H1 (cell line): ENCODE results near the gene KCNAB3. TPM values are rescaled to one million over a fixed set of nuclear protein-coding genes. Genes with fewer than 3 reads are reported as not detected.

Experiments
- CBX5 ChIP-seq: fragments of 300-800, 300-1000 bp; sonication (generic); IDR thresholded peaks from 2 replicates; pipeline ENCODE4 v1.7.1; 2016; ENCODE audit warnings: antibody characterized with exemption, low read length, low read depth
- CEBPB ChIP-seq: IDR thresholded peaks from 2 replicates; pipeline ENCODE4 v1.6.1; 2012; ENCODE audit warnings: low read depth, low read length
- SIN3A ChIP-seq, 2 experiments: IDR thresholded peaks in 1 of 2; conservative IDR thresholded peaks in 1 of 2; 2 replicates each; pipeline ENCODE4 v1.6.1; 2011 to 2012; ENCODE audit warnings: low read length in 2 of 2, improper control_type of control experiment in 1 of 2, low read depth in 1 of 2, mild to moderate bottlenecking in 1 of 2
- SIRT6 ChIP-seq: IDR thresholded peaks from one replicate; pipeline ENCODE4 v1.7.1; 2012; ENCODE audit warnings: low read length, inconsistent platforms
- SRF ChIP-seq: IDR thresholded peaks from 2 replicates; pipeline ENCODE4 v1.6.1; 2011; ENCODE audit warnings: mild to moderate bottlenecking, low read depth, low read length, moderate library complexity
- polyA plus RNA-seq, 7 experiments: library from polyadenylated mRNA; depleted of rRNA in 3 of 7; stranded (reverse) in 5 of 7; unstranded in 2 of 7; fragments of >200 nt in 5 of 7; fragments of 200-250 nt in 2 of 7; gene quantifications; 1 replicate in 5 of 7; 2 replicates in 1 of 7; 4 replicates in 1 of 7; pipeline versions ENCODE4 v1.2.1 to v1.2.3, GENCODE V29; 2011 to 2013; ENCODE audit warnings: missing spikeins in 2 of 7, mixed read lengths in 2 of 7
- total RNA-seq: library from RNA; stranded (reverse); fragmentation: NEBNext Ultra II Directional; extraction: Animal tissue kit (Norgen Biotek cat#: 25700); gene quantifications from 2 replicates; pipeline ENCODE4 v1.2.1, GENCODE V29; 2021
- TF ChIP-seq, protein P1 (sequence below): IDR thresholded peaks from 2 replicates; pipeline ENCODE4 v1.6.1; 2012; ENCODE audit warnings: low read length, inconsistent platforms
- TF ChIP-seq, protein P2 (sequence below): fragments of 300-600 bp; sonication (generic); IDR thresholded peaks from 2 replicates; pipeline ENCODE4 v1.7.1; 2012; ENCODE audit warnings: low read length, moderate library complexity, mild to moderate bottlenecking, inconsistent platforms; ENCODE audit not compliant: insufficient replicate concordance

Gene KCNAB3
- total and polyA plus RNA-seq, 2 of the 8 experiments (the other 6 are each of a cell fraction or from before 2014, with no cell fraction given), result 1.7 to 2.4 TPM

- TF ChIP-seq, protein P1, sequence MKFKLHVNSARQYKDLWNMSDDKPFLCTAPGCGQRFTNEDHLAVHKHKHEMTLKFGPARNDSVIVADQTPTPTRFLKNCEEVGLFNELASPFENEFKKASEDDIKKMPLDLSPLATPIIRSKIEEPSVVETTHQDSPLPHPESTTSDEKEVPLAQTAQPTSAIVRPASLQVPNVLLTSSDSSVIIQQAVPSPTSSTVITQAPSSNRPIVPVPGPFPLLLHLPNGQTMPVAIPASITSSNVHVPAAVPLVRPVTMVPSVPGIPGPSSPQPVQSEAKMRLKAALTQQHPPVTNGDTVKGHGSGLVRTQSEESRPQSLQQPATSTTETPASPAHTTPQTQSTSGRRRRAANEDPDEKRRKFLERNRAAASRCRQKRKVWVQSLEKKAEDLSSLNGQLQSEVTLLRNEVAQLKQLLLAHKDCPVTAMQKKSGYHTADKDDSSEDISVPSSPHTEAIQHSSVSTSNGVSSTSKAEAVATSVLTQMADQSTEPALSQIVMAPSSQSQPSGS, result peak; percentile 83; the same call in 1 of the 2 replicates
- TF ChIP-seq SIN3A (conservative IDR thresholded peaks at IDR 0.05 in 1 of 2, IDR thresholded peaks at IDR 0.05 in 1 of 2; ENCODE audit: low read depth in 1 of 2, low read length in 2 of 2), result peak in 1 of 2 experiments; percentile 56; a peak in 2 of 4 replicates
- TF ChIP-seq CBX5, result no peak
- TF ChIP-seq, protein P2, sequence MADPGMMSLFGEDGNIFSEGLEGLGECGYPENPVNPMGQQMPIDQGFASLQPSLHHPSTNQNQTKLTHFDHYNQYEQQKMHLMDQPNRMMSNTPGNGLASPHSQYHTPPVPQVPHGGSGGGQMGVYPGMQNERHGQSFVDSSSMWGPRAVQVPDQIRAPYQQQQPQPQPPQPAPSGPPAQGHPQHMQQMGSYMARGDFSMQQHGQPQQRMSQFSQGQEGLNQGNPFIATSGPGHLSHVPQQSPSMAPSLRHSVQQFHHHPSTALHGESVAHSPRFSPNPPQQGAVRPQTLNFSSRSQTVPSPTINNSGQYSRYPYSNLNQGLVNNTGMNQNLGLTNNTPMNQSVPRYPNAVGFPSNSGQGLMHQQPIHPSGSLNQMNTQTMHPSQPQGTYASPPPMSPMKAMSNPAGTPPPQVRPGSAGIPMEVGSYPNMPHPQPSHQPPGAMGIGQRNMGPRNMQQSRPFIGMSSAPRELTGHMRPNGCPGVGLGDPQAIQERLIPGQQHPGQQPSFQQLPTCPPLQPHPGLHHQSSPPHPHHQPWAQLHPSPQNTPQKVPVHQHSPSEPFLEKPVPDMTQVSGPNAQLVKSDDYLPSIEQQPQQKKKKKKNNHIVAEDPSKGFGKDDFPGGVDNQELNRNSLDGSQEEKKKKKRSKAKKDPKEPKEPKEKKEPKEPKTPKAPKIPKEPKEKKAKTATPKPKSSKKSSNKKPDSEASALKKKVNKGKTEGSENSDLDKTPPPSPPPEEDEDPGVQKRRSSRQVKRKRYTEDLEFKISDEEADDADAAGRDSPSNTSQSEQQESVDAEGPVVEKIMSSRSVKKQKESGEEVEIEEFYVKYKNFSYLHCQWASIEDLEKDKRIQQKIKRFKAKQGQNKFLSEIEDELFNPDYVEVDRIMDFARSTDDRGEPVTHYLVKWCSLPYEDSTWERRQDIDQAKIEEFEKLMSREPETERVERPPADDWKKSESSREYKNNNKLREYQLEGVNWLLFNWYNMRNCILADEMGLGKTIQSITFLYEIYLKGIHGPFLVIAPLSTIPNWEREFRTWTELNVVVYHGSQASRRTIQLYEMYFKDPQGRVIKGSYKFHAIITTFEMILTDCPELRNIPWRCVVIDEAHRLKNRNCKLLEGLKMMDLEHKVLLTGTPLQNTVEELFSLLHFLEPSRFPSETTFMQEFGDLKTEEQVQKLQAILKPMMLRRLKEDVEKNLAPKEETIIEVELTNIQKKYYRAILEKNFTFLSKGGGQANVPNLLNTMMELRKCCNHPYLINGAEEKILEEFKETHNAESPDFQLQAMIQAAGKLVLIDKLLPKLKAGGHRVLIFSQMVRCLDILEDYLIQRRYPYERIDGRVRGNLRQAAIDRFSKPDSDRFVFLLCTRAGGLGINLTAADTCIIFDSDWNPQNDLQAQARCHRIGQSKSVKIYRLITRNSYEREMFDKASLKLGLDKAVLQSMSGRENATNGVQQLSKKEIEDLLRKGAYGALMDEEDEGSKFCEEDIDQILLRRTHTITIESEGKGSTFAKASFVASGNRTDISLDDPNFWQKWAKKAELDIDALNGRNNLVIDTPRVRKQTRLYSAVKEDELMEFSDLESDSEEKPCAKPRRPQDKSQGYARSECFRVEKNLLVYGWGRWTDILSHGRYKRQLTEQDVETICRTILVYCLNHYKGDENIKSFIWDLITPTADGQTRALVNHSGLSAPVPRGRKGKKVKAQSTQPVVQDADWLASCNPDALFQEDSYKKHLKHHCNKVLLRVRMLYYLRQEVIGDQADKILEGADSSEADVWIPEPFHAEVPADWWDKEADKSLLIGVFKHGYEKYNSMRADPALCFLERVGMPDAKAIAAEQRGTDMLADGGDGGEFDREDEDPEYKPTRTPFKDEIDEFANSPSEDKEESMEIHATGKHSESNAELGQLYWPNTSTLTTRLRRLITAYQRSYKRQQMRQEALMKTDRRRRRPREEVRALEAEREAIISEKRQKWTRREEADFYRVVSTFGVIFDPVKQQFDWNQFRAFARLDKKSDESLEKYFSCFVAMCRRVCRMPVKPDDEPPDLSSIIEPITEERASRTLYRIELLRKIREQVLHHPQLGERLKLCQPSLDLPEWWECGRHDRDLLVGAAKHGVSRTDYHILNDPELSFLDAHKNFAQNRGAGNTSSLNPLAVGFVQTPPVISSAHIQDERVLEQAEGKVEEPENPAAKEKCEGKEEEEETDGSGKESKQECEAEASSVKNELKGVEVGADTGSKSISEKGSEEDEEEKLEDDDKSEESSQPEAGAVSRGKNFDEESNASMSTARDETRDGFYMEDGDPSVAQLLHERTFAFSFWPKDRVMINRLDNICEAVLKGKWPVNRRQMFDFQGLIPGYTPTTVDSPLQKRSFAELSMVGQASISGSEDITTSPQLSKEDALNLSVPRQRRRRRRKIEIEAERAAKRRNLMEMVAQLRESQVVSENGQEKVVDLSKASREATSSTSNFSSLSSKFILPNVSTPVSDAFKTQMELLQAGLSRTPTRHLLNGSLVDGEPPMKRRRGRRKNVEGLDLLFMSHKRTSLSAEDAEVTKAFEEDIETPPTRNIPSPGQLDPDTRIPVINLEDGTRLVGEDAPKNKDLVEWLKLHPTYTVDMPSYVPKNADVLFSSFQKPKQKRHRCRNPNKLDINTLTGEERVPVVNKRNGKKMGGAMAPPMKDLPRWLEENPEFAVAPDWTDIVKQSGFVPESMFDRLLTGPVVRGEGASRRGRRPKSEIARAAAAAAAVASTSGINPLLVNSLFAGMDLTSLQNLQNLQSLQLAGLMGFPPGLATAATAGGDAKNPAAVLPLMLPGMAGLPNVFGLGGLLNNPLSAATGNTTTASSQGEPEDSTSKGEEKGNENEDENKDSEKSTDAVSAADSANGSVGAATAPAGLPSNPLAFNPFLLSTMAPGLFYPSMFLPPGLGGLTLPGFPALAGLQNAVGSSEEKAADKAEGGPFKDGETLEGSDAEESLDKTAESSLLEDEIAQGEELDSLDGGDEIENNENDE, result no peak
- TF ChIP-seq CEBPB, result peak; percentile 20; the same call in 1 of the 2 replicates
- TF ChIP-seq SIRT6, result no peak
- no peak for TF ChIP-seq SRF
Observed at GRCh38 chr17:7931709-7932482, 2.2 kb upstream of the KCNAB3 start, which contains the start of the genes CNTROB and TRAPPC1 (continued).
